ENCODE results near the gene CDH13.

CDH13 gene

DNA sequence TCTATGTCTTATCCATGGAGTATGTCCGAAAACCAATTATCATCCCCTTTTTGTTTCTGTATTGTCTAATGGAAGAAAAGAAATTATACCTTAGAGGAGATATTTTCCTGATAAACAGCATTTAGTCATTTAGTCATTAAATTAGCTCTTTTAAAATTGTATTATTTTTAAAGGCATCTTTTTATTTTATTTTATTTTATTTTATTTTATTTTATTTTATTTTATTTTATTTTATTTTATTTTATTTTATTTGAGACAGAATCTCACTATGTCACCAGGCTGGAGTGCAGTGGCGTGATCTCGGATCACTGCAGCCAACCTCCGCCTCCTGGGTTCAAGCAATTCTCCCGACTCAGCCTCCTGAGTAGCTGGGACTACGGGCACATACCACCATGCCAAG, 559.1 kb downstream of the CDH13 start:
- no peak for DNase-seq (ENCODE audit: low read depth)

DNA sequence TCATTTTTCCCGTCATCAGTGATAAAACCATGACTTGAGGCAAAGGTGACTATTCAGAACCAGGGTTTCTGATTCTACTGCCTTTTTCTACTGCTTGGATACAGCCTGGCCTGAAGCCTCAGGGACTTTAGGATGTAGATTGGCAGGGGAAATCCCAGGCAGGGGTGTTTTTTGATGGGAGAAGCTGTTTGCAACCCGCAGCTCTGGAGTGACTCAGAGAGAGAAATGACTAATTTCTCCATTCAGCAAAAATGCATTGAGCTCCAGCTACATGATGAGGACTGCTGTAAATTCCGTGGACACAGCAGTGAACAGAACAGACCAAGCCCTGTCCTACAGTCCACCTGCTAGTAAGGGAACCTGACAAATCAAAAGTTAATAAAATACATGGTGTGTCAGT, 560.6 kb downstream of the CDH13 start:
- no peak for DNase-seq (ENCODE audit: low read depth)

DNA sequence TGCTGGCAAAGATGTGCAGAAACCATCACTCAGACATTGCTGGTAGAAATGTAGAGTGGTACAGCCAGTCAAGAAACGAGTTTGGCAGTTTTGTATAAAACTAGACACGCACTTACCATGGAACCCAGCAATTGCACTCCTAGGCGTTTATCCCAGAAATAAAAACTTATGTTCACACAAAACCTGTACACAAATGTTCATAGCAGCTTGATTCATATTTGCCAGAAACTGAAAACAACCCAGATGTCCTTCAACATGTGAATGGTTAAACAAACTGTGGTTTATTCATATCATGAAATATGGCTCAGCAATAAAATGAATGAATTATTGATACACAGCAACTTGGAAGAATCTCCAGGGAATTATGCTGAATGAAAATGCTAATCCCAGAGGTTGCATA, 570.0 kb downstream of the CDH13 start:
- no peak for DNase-seq (ENCODE audit: low read depth)

DNA sequence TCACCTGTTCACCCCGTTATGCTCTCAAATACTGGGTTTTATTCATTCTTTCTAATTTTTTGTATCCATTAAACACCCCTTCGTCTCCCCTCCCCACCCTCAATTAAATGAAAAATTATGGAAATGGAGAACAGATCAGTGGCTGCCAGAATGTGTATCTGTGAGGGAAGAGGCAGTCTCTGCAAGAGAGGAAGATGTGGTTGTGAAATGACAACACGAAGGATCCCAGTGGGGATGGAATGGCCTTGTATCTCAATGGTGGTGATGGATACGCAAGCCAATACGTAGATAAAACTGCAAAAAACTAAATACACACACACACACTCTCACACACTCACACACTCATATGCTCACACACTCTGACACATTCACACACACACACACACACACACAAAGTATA, 570.7 kb downstream of the CDH13 start:
- no peak for DNase-seq (ENCODE audit: low read depth)

DNA sequence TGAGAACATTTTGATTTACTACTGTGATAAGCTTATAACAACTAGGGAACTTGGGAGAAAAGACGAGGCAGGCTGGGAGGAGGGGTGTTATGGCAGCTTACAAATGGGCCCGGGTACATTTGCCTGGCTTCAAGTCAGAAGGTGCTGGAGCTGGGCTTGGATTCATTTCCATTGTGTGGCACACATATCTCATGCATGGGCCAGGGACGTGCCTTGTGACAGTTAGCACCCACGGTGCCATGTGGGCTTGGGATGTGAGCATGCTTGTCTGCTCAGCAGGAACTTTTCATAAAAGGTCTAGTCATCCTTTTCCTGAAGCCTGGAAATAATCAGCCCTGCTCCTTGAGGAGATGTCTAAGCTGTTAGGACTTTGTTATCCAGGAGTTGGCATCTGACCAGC, 572.2 kb downstream of the CDH13 start:
- no peak for DNase-seq (ENCODE audit: low read depth)

DNA sequence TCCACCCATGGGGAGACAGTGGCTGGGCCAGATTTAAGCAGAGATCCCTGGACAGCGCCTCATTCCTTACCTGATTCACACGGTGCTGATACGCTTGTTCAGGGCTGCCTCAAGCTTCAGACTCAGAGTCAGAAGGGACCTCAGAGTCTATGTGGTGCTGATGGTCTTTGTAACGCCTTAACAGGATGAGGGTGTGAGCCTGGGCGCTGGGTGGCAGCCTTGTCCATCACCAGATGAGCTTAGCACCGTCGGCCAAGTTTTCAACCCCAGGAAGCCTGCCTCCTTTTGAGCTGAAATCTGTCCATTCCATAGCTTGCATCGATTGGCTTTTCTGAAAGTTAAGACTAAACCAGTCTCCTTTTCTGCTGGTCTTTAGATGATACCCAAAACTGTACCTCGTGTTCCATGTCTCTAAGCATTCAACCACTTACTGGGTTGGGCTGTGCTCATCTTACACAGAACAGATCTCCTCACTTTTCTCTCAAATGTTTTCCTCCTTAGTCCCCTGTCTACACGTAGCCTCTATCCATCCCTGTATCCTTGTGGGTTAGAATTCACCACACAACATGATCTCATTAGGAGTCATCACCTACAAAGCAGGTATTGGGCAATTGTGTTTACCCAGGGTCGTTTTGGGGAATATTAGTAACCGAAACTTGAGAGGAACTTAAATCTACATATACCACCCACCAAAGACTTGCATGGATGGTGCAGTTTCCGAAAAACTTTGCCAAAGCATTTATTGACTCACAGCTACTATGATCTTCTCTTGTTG, 573.4 kb downstream of the CDH13 start:
- no peak for DNase-seq (ENCODE audit: low read depth)

DNA sequence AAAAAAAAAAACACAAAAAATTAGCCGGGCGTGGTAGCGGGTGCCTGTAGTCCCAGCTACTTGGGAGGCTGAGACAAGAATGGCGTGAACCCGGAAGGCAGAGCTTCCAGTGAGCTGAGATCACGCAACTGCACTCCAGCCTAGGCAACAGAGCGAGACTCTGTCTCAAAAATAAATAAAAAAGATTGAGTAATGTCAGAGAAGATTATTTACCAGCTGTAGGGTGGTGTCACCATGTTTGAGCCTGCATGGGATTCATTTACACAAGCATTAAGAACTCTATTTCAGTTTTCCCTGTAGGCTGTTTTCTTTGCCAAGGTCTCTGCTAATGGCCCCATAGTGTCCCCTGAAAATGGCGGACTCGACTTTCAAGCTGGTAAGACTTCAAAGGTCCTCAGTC, 575.0 kb downstream of the CDH13 start:
- no peak for DNase-seq (ENCODE audit: low read depth)

DNA sequence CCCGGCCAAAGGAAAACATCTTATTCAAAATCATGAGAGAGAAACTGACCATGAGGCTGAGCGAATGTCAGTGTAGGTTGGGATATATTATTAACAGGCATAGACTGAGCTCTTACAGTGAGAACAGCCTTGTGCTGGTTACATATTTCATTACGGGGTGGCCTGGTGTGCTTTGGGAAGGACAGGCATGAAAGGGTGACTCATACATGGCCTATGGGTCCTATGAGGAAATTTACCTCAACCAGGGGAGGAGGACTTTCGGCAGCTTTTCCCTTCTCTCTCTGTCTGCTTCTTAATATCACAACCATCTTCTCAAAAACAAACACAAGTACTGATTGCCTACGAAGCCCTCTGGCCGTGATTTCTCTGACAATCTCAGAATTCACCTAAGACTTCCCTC, 579.1 kb downstream of the CDH13 start:
- DNase-seq (ENCODE audit: low read depth), result no peak

DNA sequence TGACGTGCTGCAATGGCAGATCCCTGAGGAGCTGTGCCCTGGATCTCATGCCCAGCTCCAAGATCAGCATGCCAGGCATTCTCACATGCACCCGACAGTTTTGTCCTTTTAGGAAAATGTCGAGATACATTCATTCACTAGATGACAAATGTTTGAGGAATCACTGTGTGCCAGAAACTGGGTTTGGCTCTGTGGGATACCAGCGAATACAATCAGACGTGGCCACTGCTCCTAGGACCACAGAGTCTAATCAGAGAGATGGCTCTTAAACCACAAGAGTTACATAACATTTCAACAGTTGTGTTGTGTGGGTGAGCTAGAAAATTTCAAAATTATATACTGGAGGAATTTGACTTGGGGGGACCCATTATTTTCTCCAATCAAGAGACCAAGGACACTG, 579.7 kb downstream of the CDH13 start:
- no peak for DNase-seq (ENCODE audit: low read depth)

DNA sequence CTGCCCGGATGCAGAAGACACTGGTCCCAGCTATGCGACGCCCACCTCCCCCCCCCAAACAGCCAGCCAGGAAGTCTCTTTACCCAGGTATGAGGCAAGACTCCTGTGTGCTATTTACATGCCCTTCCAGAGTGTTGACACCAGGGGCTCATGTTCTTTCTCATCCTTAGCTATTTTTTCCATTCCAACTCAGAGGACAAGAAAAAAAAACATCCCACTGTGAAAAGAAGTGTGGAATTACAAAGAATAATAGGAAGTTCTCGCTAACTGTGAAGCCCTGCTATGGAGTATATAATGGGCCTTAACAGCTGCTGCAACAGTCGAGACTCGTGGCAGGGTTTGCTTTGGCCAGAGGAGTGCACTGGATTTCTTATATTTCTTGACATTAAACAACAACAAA, 584.9 kb downstream of the CDH13 start:
- DNase-seq (ENCODE audit: low read depth), result no peak

DNA sequence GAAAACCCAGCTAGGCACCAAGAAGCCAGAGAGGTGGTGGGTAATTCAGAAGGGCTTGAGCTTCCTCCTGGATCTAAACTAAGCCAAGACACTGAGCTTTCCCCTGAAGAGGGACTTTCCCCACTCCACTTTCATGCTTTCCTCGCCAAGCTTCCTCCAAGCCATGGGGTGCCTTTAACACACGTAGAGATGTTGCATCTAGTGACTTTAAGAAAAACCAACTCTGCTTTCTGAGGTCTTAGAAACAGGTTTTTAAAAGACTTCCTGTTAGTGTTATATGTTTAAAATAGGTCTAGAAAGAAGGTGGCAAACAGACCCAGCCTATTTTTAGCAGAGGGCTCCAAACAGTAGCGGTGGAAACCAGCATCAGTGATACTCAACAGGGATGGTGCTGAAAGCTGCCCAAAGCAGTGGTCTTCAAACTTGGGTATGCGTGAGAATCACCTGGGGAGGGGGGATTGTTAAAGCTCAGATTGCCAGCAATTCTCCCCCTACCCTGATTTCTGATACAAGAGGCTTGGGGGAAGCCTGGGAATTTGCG, 585.6 kb downstream of the CDH13 start:
- DNase-seq (ENCODE audit: low read depth), result no peak

DNA sequence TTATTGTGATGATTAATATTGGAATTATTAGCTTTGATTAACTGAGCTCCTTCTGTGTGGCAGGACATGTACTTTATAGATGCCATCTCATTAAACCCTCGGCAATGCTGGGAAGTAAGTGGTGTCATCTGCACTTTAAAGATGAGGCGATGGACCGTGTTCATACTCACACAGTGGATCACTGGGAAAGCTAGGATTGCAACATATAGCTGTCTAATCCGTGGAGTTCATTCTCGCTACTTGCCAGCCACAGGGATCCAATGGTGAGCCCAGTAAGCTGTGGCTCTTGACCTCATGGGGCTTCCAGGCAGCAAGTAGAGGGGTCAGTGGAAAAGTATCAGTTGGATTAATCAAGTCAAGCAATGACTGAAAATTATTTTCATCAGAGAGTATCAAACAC, 587.9 kb downstream of the CDH13 start:
- no peak for DNase-seq (ENCODE audit: low read depth)

DNA sequence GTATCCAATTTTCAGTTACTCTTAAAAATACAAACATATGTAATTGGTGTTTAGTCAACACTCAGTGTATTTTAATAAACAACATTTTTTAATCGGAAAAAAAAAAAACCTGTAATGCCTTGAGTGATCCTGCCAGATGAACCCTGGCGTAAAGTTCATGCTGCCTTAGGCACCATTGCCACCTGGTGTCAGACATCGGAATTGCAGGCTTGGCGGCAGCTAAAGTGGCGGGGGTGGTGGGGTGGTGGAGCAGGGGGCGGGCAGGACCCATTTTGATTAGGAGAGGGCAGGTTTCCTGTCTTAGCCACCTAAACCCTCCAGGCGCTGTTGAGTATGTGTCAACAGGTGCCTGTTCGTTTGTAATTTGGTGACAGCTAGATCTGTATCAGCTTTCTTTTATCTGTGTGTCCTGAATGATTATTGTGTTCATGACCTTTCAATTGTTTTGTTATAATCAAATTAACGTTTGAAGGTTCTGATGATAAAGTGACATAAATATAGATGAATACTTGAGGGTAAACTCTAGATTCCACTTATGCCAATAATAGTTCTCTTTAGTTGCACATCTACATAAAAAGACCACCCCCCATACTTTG, 588.7 kb downstream of the CDH13 start:
- peak; percentile 3 for DNase-seq (ENCODE audit: low read depth)

DNA sequence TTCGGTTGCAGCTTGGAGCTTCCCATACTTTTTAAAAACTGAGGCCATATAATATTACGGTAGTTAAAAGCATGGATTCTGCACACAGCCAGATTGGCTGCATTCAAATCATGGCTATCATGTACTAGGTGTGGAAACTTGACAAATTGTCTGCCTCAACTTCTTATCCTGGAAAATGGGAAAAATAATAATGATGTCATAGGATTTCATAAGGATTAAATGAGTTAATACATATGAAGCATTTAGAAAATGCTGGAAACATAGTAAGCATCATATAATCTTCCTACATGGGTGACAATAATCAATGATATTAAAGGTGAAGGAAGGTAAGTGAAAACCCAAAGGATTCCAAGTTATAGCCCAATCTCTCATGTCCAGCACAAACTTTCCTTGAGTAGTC, 592.5 kb downstream of the CDH13 start:
- no peak for DNase-seq (ENCODE audit: low read depth)

DNA sequence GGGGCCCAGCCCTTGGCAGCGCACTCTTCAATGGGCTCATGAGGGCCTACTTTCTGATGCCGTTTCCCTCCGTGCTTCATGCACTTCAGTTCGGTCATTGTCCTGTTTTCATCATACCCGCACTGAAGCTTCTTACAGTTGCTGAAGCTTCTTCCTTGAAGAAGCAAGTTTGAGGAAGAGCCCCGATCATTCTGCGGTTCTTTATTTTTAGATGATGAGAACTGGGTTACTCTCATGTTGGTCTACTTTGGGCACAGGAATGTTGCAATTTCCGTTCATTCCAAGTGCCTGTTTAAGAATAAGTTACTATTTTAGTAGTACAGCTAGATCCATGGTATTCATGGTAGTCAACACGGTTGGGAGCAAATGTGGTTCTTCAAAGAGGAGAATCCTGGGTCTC, 593.3 kb downstream of the CDH13 start:
- no peak for DNase-seq (ENCODE audit: low read depth)

DNA sequence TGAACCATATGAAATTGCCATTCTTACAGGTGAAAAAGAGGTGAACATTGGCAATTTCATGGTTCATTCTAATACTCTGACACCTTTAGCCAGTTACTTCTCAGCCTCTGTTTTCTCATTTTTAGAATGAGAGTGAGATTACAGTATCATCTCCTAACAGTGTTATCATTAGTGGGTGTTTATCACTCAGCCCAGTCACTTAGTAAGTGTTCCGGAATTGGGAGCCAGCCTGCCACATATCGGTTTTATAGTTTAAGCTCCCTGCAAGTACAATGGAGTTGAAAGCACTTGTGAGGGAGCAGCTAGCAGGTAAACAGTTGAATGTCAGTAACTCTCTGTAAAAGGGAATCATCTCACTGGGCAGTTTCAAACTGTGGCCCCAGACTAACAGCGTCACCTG, 597.9 kb downstream of the CDH13 start:
- no peak for DNase-seq (ENCODE audit: low read depth)

DNA sequence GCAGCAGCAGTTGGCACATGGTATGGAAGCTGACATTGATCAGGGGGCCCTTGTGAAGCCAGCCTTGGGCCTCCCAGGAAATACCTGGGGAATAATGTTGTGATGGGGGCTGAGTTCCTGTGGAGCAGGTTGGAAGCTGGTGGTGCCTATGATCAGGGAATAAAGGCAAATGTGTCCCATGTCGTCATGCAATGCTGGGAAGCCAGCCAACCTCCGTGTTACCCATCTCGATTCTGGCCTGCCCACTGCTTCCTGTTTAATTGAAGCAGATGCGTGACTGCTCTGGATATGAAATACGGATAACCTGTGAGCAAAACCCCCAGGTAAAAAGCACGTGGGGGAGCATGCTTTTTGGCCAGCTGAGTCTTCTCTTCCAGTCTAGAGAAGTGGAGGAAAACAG, 600.6 kb downstream of the CDH13 start:
- DNase-seq (ENCODE audit: low read depth), result no peak

DNA sequence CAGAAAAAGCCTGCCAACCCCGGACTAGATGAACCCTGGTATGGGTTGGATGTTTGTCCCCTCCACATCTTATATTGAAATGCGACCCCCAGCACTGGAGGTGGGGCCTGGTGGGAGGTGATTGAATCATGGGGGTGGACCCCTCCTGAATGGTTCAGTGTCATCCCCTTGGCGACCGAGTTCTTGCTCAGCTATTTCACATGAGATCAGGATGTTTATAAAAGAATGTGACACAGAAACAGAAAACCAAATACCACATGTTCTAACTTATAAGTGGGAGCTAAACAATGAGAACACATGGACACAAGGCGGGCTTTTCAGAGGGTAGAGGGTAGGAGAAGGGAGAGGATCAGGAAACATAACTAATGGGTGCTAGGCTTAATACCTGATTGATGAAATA, 605.0 kb downstream of the CDH13 start:
- no peak for DNase-seq (ENCODE audit: low read depth)

DNA sequence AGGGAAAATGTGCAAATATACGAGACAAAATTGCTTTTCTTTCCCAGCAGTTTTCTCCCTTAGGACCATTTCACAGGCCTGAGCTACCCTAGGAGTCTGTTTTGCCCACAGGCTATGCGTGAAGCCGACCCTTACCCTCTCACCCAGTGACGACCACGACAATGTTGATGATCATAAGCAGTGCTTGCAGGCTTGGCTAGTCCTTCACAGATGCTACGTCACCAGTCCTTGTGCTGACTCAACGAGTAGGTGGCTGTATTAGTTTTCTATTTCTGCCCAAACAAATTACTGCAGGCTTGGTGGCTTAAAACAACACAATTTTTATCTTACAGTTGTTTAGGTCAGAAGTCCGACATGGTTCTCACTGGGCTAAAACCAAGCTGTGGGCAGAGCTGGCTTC, 606.4 kb downstream of the CDH13 start:
- DNase-seq (ENCODE audit: low read depth), result no peak

DNA sequence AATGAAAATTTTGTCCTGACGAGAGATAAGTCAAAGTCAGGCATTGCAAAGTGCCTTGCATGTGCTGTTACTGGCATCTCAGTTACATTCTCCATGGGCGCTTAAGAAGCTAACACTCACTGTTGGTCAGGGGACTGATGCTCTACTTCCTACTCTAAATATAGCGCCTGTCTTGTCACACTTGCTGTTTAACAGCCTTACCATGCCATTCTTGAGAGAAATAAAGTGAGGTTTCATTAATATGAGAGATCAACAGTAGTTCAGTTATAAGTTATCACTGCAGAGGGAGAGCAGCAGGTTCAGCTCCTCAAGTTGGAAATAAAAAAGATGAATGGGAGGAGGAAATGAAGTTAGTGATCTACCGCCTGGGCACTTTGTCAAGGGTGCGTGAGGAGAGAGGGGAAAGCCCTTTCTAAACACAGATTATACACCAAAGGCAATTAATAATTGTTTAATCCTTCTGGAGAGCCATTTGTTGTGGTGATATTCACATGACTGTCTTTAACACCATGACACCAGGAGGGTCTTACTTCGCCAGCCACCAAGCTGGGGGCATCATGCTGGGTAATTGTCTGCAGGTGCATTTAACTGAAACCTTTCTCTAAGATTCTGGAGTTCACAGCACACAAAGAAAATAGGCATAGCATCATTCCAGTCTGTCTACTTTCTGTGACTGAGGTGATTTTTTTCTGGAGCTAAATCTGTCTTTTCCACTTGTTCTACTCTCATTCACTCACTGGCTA, 612.4 kb downstream of the CDH13 start:
- no peak for DNase-seq (ENCODE audit: low read depth)

DNA sequence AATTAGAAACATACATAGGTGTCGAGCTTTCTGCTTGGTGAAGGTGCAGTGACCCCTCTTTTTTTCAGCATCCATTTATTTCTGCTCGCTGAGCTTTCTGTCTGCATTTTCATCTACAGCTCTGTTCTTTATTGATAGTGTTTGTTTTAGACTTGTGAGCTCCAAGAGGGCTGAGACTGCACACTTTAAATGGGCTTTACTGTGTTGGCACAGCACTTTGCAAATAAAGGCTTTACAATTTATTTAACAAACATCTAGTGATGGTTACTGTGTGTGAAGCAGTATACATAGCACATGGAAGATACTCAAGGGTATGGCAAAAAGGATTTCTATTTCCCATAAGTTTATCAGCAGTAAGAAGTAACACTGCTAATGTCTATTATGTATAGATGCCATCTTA, 617.3 kb downstream of the CDH13 start:
- no peak for DNase-seq (ENCODE audit: low read depth)

DNA sequence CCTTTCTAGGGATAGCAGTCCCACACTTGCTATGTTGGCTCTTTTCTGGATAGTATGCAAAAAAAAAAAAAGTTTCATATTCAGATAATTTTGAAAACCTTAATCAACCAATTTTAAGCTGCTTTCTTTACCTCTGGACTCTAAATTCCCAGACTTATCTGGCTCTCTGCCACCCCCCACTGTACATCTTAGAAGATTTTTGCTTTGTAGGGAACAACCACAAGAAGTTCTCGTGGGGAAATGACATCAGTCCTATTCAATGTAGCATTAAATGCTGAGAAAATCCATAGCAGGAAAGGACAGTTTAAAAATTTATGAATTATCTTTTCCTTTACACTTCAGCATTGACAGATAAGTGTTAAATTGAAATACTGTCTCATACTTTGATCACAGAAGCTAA, 618.3 kb downstream of the CDH13 start:
- DNase-seq (ENCODE audit: low read depth), result no peak

DNA sequence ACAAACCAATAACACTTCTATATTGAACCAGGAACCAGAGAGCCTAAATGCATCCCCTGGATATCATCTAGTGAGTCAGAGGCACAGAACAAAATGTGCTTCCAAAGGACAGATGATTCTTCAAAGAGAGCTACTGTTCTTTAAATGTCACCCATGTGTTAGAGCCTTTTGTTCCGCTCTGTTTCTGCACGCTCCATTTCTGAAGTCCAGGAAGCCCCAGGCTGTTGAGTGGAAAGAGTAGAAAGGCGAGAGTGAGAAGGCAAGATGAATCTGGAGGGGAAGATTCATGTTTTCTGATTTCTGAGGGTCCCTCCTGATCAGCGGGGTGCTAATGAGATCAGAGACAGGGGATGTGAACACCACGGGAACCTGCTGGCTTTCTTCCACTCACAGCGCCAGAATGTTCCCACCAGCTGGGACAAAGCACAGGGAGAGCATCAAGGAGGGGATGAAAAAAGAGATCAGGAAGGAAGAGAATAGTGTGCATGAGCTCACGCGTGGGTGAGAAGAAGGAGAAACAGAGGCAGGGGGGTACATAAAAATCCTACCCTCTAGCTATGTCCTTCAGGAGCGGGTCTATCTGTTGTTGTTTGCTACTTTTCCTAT, 621.1 kb downstream of the CDH13 start:
- DNase-seq (ENCODE audit: low read depth), result no peak

Data from stimulated activated CD4-positive, alpha-beta T cell treated with anti-CD3 and anti-CD28 coated beads, Interleukin-2, amount 100 ng/mL, for 4 hours (primary cell).